SU-DHL-6 (cell line): ENCODE data around the gene CDH23.

Experiments used
- H2AFZ ChIP-seq: fragments of 200-600 bp; sonication (generic); 2 replicates; pipeline ENCODE4 v1.6.1; 2014; ENCODE audit warnings: low read depth, mild to moderate bottlenecking, moderate library complexity, mixed read lengths, antibody characterized with exemption, low read length; ENCODE audit not compliant: severe bottlenecking
- H3F3A ChIP-seq: fragments of 200-600 bp; shearing (Covaris generic); 2 replicates; pipeline ENCODE4 v1.6.0; 2016; ENCODE audit warnings: antibody characterized with exemption, mild to moderate bottlenecking; ENCODE audit not compliant: insufficient read depth
- H3K27ac ChIP-seq: fragments of 200-600 bp; sonication (generic); 2 replicates; pipeline ENCODE4 v1.5.1; 2016; ENCODE audit warnings: low read depth, mild to moderate bottlenecking, low read length, moderate library complexity, mixed read lengths
- H3K27me3 ChIP-seq: fragments of 200-600 bp; sonication (generic), shearing (Covaris generic); 2 replicates; pipeline ENCODE4 v1.6.0; 2014; ENCODE audit warnings: mild to moderate bottlenecking, low read length
- H3K36me3 ChIP-seq: fragments of 200-600 bp; sonication (generic); 2 replicates; pipeline ENCODE4 v1.6.1; 2014; ENCODE audit warnings: mild to moderate bottlenecking, low read length, mixed read lengths
- H3K4me2 ChIP-seq: fragments of 300-600, 200-600 bp; shearing (Covaris generic), sonication (generic); 2 replicates; pipeline ENCODE4 v1.6.0; 2014; ENCODE audit warnings: low read length, low read depth, mild to moderate bottlenecking; ENCODE audit not compliant: poor library complexity, severe bottlenecking
- H3K4me3 ChIP-seq: fragments of 200-600 bp; sonication (generic); 2 replicates; pipeline ENCODE4 v1.5.1; 2014; ENCODE audit warnings: antibody characterized with exemption, low read length, mild to moderate bottlenecking, mixed read lengths; ENCODE audit not compliant: insufficient read depth, poor library complexity, severe bottlenecking
- H3K79me2 ChIP-seq: fragments of 200-600 bp; sonication (generic); 2 replicates; pipeline ENCODE4 v1.6.1; 2014; ENCODE audit warnings: mild to moderate bottlenecking, low read length, moderate library complexity; ENCODE audit not compliant: insufficient read depth
- H3K9ac ChIP-seq: fragments of 200-600 bp; sonication (generic); 2 replicates; pipeline ENCODE4 v1.7.0; 2014; ENCODE audit warnings: mild to moderate bottlenecking, low read length
- H3K9me2 ChIP-seq: fragments of 200-600 bp; sonication (generic); replicated peaks from 2 replicates; pipeline ENCODE4 v1.6.1; 2014; ENCODE audit warnings: low read length; ENCODE audit not compliant: insufficient read depth
- H3K9me3 ChIP-seq: fragments of 200-600 bp; sonication (generic); 2 replicates; pipeline ENCODE4 v1.6.1; 2014; ENCODE audit warnings: low read length, mixed read lengths; ENCODE audit not compliant: insufficient read depth
- H4K20me1 ChIP-seq: fragments of 200-600 bp; sonication (generic); 2 replicates; pipeline ENCODE4 v1.6.1; 2014; ENCODE audit warnings: low read depth, mild to moderate bottlenecking, antibody characterized with exemption, low read length, moderate library complexity, mixed read lengths
- CTCF ChIP-seq: fragments of 200-600 bp; sonication (generic); IDR thresholded peaks from one replicate; pipeline ENCODE4 v1.5.1; 2017; ENCODE audit warnings: antibody characterized with exemption, mild to moderate bottlenecking, low read length, moderate library complexity; ENCODE audit not compliant: insufficient read depth, poor library complexity, severe bottlenecking
- EZH2phosphoT487 ChIP-seq: fragments of 200-600 bp; sonication (generic), shearing (Covaris generic); conservative IDR thresholded peaks from 2 replicates; pipeline ENCODE4 v1.6.1; 2018; ENCODE audit warnings: mild to moderate bottlenecking, antibody characterized with exemption, low read length, moderate library complexity, mixed read lengths

Gene CDH23

GRCh38 chr10:71765906-71766716 is 369.4 kb downstream of the CDH23 start:
- Histone ChIP-seq H3K9ac (no peak overlapping the region), H3K4me2 (no peak overlapping the region), H3K4me3 (no peak overlapping the region)

GRCh38 chr10:71766717-71767419 is 370.1 kb downstream of the CDH23 start:
- Histone ChIP-seq H3K79me2 (no peaks in the 10 kb centered on the region), H3F3A (no peaks in the 10 kb centered on the region), H3K9me2 (no peaks in the 10 kb centered on the region), H4K20me1 (no peaks in the 10 kb centered on the region), H3K27ac (no peak overlapping the region), H3K27me3 (no peaks in the 10 kb centered on the region), H3K9ac (no peak overlapping the region), H2AFZ (no peak overlapping the region), H3K36me3 (no peaks in the 10 kb centered on the region), H3K4me2 (no peak overlapping the region), H3K4me3 (no peak overlapping the region), H3K9me3 (no peaks in the 10 kb centered on the region)
- TF ChIP-seq CTCF (no peak), EZH2phosphoT487 (no peak)

More at GRCh38 chr10:71765906-71766716, 369.4 kb downstream of the CDH23 start:
- Histone ChIP-seq H3K27me3 (no peaks in the 10 kb centered on the region), H3K36me3 (no peaks in the 10 kb centered on the region), H3K79me2 (no peaks in the 10 kb centered on the region), H4K20me1 (no peaks in the 10 kb centered on the region), H3K9me3 (no peaks in the 10 kb centered on the region), H2AFZ (no peak overlapping the region), H3F3A (no peaks in the 10 kb centered on the region), H3K9me2 (no peaks in the 10 kb centered on the region), H3K27ac (no peak overlapping the region)
- TF ChIP-seq CTCF: no peak
- TF ChIP-seq EZH2phosphoT487: no peak

DNA sequence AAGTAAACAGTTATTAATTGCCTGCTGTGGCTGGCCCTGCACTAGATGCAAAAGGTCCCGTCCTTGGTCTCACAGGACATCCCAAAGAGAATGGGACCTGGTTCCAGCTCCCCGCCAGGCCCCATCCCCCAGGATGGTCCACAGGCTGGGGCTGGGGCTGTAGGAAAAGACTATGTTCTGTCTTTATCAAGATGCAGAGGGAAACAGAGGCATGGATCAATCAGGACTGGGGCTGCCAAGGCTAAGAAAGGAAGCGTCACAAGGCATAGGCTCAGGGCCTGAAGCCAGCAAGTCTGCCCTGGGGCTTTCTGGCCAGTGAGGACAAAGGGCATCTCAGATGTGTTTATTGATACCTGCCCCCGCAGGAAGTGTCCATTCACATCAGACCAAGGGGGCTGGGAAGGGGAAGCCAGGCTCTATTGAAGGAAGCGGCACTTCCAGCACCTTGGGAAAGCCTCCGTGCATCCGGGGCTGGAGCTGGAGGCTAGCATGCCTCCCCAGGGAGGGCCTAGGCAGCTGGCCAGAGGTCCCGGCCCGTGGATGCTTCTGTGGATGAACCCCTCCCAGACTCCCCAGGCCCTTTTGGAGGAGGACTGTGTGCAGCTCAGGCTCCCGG is 370.8 kb downstream of the CDH23 start:
- no peak overlapping the region for H3K9ac ChIP-seq
- TF ChIP-seq CTCF (no peak), EZH2phosphoT487 (no peak)
- H3K36me3 ChIP-seq: no peaks in the 10 kb centered on the region
- H3K4me3 ChIP-seq: no peak overlapping the region
- H3K9me2 ChIP-seq: no peaks in the 10 kb centered on the region
- no peaks in the 10 kb centered on the region for H3F3A ChIP-seq
- H3K4me2 ChIP-seq: no peak overlapping the region
- H2AFZ ChIP-seq: no peak overlapping the region
- no peaks in the 10 kb centered on the region for H3K9me3 ChIP-seq
- H4K20me1 ChIP-seq: no peaks in the 10 kb centered on the region
- no peaks in the 10 kb centered on the region for H3K79me2 ChIP-seq
- no peak overlapping the region for H3K27ac ChIP-seq
- H3K27me3 ChIP-seq: no peaks in the 10 kb centered on the region
